Left lobe of liver (tissue), 2 donors: ENCODE data around the gene CENPX. TPM values are rescaled to one million over a fixed set of nuclear protein-coding genes. Genes with fewer than 3 reads are reported as not detected.

Experiments used
- ATAC-seq: fragments of 200-7000 bp; cut with Tn5 transposase; one replicate; pipeline ENCODE4 v1.9.1; 2020; ENCODE audit warnings: mild to moderate bottlenecking, moderate library complexity
- DNase-seq: peaks from one replicate; pipeline ENCODE4 v3.0.0-alpha.2; 2020; ENCODE audit warnings: low spot score
- total RNA-seq: library from RNA; stranded (reverse); gene quantifications from one replicate; pipeline ENCODE4 v1.2.1, GENCODE V29; 2021
- donor health status: DM: no; HTN: no; CAD: no; lungs with moderate emphysema.
- donor health status: DM: no; HTN: yes; CAD: no.

Gene CENPX
- total RNA-seq, 1 donor from 2014 or later = 60.0 TPM

- DNase-seq (no peak), ATAC-seq (no peak)
Measured at GRCh38 chr17:82055965-82056728, 33.5 kb upstream of the CENPX start.

- DNase-seq (no peak), ATAC-seq (no peak)
Measured at GRCh38 chr17:82055023-82055964, 32.6 kb upstream of the CENPX start.

- ATAC-seq = no peak
- DNase-seq = no peak
Measured at GRCh38 chr17:82054351-82055022, 31.8 kb upstream of the CENPX start.

- no peak for DNase-seq
Measured at GRCh38 chr17:82053556-82054263, 31.0 kb upstream of the CENPX start.

GRCh38 chr17:82053130-82053529 is 30.5 kb upstream of the CENPX start:
- no peak for DNase-seq
- no peak for ATAC-seq

More at GRCh38 chr17:82053556-82054263, 31.0 kb upstream of the CENPX start:
- no peak for ATAC-seq

- DNase-seq (no peak), ATAC-seq (no peak)
Measured at GRCh38 chr17:82052638-82053059, 30.0 kb upstream of the CENPX start.

- ATAC-seq (peak; percentile 63), DNase-seq (peak; percentile 85)
Measured at GRCh38 chr17:82051776-82052637, 29.3 kb upstream of the CENPX start, which contains the start of the genes GPS1 and RFNG. GPS1 (plus strand) TSS chr17:82051898; CDS start chr17:82051932, 34 bp downstream. RFNG (minus strand) TSS chr17:82051811; CDS start chr17:82051766, 45 bp downstream.

- peak; percentile 6 for ATAC-seq
- DNase-seq = no peak
Measured at GRCh38 chr17:82050761-82051641, 28.3 kb upstream of the CENPX start.

- ATAC-seq (no peak), DNase-seq (no peak)
Measured at GRCh38 chr17:82050152-82050760, 27.6 kb upstream of the CENPX start.

- no peak for ATAC-seq
- DNase-seq = no peak
Measured at GRCh38 chr17:82049521-82049971, 26.9 kb upstream of the CENPX start.

- ATAC-seq (no peak), DNase-seq (no peak)
Measured at GRCh38 chr17:82049106-82049505, 26.4 kb upstream of the CENPX start.

- peak; percentile 5 for ATAC-seq
- no peak for DNase-seq
Measured at GRCh38 chr17:82048571-82048971, 25.9 kb upstream of the CENPX start.

GRCh38 chr17:82047914-82048570 is 25.4 kb upstream of the CENPX start:
- DNase-seq (peak; percentile 94), ATAC-seq (peak; percentile 80)

- ATAC-seq = no peak
- DNase-seq = no peak
Measured at GRCh38 chr17:82047379-82047778, 24.7 kb upstream of the CENPX start.

- ATAC-seq (no peak), DNase-seq (no peak)
Measured at GRCh38 chr17:82046903-82047302, 24.2 kb upstream of the CENPX start.

GRCh38 chr17:82045936-82046484 is 23.3 kb upstream of the CENPX start:
- DNase-seq (no peak), ATAC-seq (no peak)

- no peak for ATAC-seq
- no peak for DNase-seq
Measured at GRCh38 chr17:82043507-82043906, 20.8 kb upstream of the CENPX start.
